Nephron progenitor cell (in vitro differentiated cells): ENCODE results near the gene SDK1.

Source experiments
- DNase-seq: peaks from one replicate; pipeline ENCODE4 v3.0.0; 2021
- H3K27ac Mint-ChIP-seq: 2 replicates; pipeline ENCODE4 v1.8.0; 2021; ENCODE audit warnings: mild to moderate bottlenecking, moderate library complexity, mixed read lengths
- H3K27me3 Mint-ChIP-seq: 2 replicates; pipeline ENCODE4 v1.8.0; 2021; ENCODE audit warnings: mild to moderate bottlenecking, low read depth, mixed read lengths; ENCODE audit not compliant: poor library complexity
- H3K36me3 Mint-ChIP-seq: 2 replicates; pipeline ENCODE4 v1.8.0; 2021; ENCODE audit warnings: low read depth, mixed read lengths
- H3K4me1 Mint-ChIP-seq: 2 replicates; pipeline ENCODE4 v1.8.0; 2021; ENCODE audit warnings: mixed read lengths
- H3K4me3 Mint-ChIP-seq: 2 replicates; pipeline ENCODE4 v1.8.0; 2021; ENCODE audit warnings: mild to moderate bottlenecking, moderate library complexity, mixed read lengths
- H3K9me3 Mint-ChIP-seq: 2 replicates; pipeline ENCODE4 v1.8.0; 2021; ENCODE audit warnings: mild to moderate bottlenecking, moderate library complexity, mixed read lengths
- TF ChIP-seq, protein P1 (sequence below): fragments of 200-600 bp; sonication (generic); IDR thresholded peaks from 2 replicates; pipeline ENCODE4 v1.5.0; 2021; ENCODE audit warnings: antibody characterized with exemption

The SDK1 gene

DNA sequence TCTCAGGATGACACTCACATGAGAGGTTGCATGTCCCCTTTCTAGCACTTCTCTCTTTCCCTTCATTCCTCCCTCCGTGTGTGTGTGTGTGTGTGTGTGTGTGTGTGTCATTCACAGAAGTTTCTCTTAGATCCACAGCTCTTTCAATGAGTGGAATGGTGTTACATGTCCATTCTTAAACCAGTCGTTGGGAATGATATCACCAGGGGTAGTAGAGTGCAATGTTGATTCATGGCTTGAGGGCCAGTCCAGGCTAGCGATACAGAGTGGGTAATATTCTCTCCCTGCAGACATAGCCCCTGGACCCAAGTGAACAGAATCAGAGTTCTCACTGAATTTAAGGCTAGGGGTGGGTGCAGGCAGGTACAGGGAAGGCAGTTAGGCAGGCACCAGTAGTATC lies 187.8 kb downstream of the SDK1 start:
- no peak overlapping the region for H3K27ac Mint-ChIP-seq
- no peaks in the 10 kb centered on the region for H3K36me3 Mint-ChIP-seq
- no peaks in the 10 kb centered on the region for H3K4me1 Mint-ChIP-seq
- peaks cover 2% of the 10 kb centered on the region for H3K27me3 Mint-ChIP-seq
- TF ChIP-seq, protein P1, sequence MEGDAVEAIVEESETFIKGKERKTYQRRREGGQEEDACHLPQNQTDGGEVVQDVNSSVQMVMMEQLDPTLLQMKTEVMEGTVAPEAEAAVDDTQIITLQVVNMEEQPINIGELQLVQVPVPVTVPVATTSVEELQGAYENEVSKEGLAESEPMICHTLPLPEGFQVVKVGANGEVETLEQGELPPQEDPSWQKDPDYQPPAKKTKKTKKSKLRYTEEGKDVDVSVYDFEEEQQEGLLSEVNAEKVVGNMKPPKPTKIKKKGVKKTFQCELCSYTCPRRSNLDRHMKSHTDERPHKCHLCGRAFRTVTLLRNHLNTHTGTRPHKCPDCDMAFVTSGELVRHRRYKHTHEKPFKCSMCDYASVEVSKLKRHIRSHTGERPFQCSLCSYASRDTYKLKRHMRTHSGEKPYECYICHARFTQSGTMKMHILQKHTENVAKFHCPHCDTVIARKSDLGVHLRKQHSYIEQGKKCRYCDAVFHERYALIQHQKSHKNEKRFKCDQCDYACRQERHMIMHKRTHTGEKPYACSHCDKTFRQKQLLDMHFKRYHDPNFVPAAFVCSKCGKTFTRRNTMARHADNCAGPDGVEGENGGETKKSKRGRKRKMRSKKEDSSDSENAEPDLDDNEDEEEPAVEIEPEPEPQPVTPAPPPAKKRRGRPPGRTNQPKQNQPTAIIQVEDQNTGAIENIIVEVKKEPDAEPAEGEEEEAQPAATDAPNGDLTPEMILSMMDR, result no peak
- DNase-seq, result no peak
- H3K9me3 Mint-ChIP-seq, result no peaks in the 10 kb centered on the region
- H3K4me3 Mint-ChIP-seq, result no peak overlapping the region

DNA sequence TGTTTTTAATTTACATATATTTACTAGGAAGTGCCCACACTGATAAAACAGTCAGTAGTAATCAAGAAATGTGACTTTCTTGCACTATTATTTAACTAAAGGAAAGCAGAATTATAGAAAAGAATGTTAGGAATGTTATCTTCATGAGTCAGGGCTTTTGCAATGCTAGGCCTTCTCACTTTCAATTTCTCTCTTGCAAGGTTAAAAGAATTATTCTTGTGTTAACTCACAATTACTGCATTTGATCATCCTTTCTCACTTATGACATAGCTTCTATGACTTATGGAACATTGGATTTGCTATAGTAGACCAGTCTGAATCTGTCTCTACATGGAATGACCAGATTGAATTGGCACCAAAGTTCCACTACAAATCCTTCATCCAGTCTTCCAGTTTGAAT lies 192.4 kb downstream of the SDK1 start:
- TF ChIP-seq, protein P1, result no peak
- H3K4me3 Mint-ChIP-seq, result no peak overlapping the region
- no peaks in the 10 kb centered on the region for H3K27me3 Mint-ChIP-seq
- no peak for DNase-seq
- no peaks in the 10 kb centered on the region for H3K9me3 Mint-ChIP-seq
- H3K4me1 Mint-ChIP-seq, result peaks cover 5% of the 10 kb centered on the region
- H3K36me3 Mint-ChIP-seq, result no peaks in the 10 kb centered on the region
- no peak overlapping the region for H3K27ac Mint-ChIP-seq

DNA sequence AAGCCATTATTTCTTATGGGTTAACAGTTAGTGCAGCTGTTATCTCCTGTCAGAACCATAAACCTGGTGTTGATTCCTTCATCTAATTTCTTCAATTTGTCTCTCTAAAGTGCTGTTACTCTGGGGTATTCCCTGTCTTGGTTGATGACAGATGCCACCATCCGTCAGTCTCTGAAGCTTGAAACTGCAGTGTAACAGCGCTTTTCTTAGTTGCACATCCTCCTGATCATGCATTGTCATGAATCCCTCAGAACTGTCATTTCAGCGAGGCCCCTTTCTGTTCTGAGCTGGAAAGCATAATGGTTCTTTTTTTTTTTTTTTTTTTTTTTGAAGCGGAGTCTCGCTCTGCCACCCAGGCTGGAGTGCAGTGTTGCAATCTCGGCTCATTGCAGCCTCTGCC lies 193.9 kb downstream of the SDK1 start:
- peaks cover 5% of the 10 kb centered on the region for H3K4me1 Mint-ChIP-seq
- TF ChIP-seq, protein P1, result no peak
- H3K9me3 Mint-ChIP-seq, result peaks cover 7% of the 10 kb centered on the region
- no peak overlapping the region for H3K4me3 Mint-ChIP-seq
- H3K36me3 Mint-ChIP-seq, result peaks cover 6% of the 10 kb centered on the region
- H3K27ac Mint-ChIP-seq, result no peak overlapping the region
- no peak for DNase-seq
- no peaks in the 10 kb centered on the region for H3K27me3 Mint-ChIP-seq

DNA sequence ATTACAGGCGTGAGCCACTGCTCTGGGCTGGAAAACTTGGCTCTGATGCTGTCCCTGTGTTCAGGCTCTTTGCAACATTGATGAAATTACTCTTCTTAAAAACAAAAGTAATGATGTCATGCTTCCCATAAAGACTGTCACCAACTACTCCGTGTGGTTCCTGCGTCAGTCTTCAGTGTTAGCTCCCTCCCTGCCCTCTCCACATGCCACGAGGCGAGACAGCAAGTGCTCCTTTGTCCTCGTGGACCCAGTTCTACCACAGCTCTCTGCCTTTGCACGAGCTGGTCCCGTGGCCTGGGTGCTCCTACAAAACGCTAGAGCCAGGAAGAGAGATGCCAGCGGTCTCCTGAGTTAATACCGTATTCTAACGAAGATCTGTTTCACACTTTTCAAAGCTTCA lies 194.5 kb downstream of the SDK1 start:
- H3K4me3 Mint-ChIP-seq, result no peak overlapping the region
- peaks cover 13% of the 10 kb centered on the region for H3K9me3 Mint-ChIP-seq
- TF ChIP-seq, protein P1, result no peak
- no peak for DNase-seq
- H3K4me1 Mint-ChIP-seq, result peaks cover 5% of the 10 kb centered on the region
- no peaks in the 10 kb centered on the region for H3K27me3 Mint-ChIP-seq
- H3K27ac Mint-ChIP-seq, result no peak overlapping the region
- peaks cover 7% of the 10 kb centered on the region for H3K36me3 Mint-ChIP-seq

DNA sequence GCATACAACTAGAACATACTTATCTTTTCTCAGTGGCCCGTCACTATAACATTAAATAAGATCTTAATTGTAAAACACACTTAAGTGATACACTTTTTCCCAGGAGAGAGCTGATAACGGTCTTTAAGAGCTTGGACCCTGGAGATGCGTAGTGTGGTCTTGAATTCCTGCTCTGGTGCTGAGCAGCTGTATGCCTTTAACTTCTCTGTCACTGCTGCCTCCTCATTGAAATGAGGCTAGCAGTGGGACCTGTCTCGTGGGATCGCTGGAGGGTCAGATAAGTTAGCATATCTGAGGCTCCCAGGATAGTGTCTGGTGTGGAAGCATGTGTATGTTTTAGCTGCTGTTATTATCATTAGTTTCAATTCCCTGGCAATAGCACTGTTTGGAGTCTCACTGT lies 194.9 kb downstream of the SDK1 start:
- TF ChIP-seq, protein P1, result no peak
- peaks cover 5% of the 10 kb centered on the region for H3K4me1 Mint-ChIP-seq
- no peak overlapping the region for H3K4me3 Mint-ChIP-seq
- no peak overlapping the region for H3K27ac Mint-ChIP-seq
- peaks cover 17% of the 10 kb centered on the region for H3K9me3 Mint-ChIP-seq
- peaks cover 11% of the 10 kb centered on the region for H3K36me3 Mint-ChIP-seq
- H3K27me3 Mint-ChIP-seq, result no peaks in the 10 kb centered on the region
- no peak for DNase-seq

DNA sequence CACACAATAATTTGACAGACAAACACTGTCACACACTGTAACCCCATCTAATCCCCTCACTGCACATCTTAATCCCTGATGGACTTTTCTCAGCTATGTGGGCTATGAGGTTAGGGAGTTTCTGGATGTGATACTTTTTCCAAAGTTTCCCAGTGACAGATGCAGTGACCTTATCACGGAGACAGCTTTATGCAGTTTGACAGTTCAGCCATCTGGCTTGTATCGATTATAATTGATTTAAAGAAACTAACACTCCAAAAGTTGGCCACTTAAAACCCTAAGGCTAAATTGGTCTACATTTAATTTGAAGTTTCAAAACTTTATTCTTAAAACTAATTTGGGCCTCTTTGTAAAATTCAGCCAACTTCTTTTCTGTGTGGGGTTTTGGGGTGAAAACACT lies 196.7 kb downstream of the SDK1 start:
- peaks cover 27% of the 10 kb centered on the region for H3K9me3 Mint-ChIP-seq
- TF ChIP-seq, protein P1, result no peak
- peaks cover 5% of the 10 kb centered on the region for H3K4me1 Mint-ChIP-seq
- DNase-seq, result no peak
- no peaks in the 10 kb centered on the region for H3K27me3 Mint-ChIP-seq
- H3K27ac Mint-ChIP-seq, result no peak overlapping the region
- H3K36me3 Mint-ChIP-seq, result peaks cover 16% of the 10 kb centered on the region
- H3K4me3 Mint-ChIP-seq, result no peak overlapping the region
